ENCODE results near the gene CD164L2. TPM values are rescaled to one million over a fixed set of nuclear protein-coding genes. Genes with fewer than 3 reads are reported as not detected.
A peak's percentile ranks its signal among the peaks of the same experiment; 100 is the strongest.

The CD164L2 gene
- total RNA-seq, 1 donor from 2014 or later, result not detected

DNA sequence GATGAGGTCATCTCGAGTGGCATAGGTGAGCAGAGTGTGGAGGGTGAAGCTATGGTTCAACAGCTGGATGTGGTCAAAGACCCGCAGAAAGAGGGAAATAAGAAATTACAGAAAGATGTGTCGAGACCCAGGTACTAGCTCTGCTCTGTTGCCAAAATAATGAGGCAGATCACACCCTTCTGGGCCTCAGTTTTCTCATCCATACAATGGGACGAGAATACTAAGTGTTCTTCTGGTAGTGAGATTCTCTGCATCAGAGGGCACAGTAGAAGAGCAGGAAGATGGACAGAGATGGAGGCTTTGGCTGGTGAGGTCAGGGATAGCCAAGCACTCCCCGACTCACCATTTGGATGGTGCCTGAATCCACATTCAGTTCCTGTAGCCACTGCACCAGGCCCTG is 27.4 kb downstream of the CD164L2 start:
- H3K27me3 Mint-ChIP-seq (ENCODE audit: low read depth), result peaks cover 45% of the 10 kb centered on the region
- peaks cover 15% of the 10 kb centered on the region for H3K4me1 Mint-ChIP-seq
- no peak for DNase-seq (ENCODE audit: low read depth, low spot score)
- no peaks in the 10 kb centered on the region for H3K36me3 Mint-ChIP-seq (ENCODE audit: low read depth)
- no peak overlapping the region for H3K27ac Mint-ChIP-seq (ENCODE audit: unreplicated experiment)
- TF ChIP-seq, protein P1, sequence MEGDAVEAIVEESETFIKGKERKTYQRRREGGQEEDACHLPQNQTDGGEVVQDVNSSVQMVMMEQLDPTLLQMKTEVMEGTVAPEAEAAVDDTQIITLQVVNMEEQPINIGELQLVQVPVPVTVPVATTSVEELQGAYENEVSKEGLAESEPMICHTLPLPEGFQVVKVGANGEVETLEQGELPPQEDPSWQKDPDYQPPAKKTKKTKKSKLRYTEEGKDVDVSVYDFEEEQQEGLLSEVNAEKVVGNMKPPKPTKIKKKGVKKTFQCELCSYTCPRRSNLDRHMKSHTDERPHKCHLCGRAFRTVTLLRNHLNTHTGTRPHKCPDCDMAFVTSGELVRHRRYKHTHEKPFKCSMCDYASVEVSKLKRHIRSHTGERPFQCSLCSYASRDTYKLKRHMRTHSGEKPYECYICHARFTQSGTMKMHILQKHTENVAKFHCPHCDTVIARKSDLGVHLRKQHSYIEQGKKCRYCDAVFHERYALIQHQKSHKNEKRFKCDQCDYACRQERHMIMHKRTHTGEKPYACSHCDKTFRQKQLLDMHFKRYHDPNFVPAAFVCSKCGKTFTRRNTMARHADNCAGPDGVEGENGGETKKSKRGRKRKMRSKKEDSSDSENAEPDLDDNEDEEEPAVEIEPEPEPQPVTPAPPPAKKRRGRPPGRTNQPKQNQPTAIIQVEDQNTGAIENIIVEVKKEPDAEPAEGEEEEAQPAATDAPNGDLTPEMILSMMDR (conservative IDR thresholded peaks at IDR 0.05), result no peak
- no peak overlapping the region for H3K4me3 Mint-ChIP-seq
- H3K9me3 Mint-ChIP-seq, result no peaks in the 10 kb centered on the region

DNA sequence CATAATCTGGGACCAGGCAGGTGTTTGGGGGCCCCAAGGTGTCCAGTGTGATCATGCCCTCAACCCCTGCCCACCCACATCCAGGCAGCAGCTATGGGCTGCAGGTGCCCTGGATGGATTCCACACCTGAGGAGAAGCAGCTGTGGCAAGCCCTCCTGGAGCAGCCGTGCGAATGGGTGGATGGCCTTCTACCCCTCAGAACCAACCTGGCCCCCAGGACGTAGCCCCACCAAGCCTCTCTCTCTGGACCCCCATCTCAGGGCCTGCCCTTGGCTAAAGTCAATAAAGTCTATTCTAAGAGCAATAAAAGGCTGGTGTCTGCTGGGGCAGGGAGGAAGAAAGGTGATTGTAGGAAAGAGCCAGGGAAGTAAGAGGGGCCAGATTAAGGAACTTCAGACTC is 29.5 kb downstream of the CD164L2 start:
- DNase-seq (ENCODE audit: low read depth, low spot score), result no peak
- Mint-ChIP-seq H3K27me3 (ENCODE audit: low read depth) (peaks cover 41% of the 10 kb centered on the region), H3K4me3 (no peak overlapping the region), H3K9me3 (no peaks in the 10 kb centered on the region), H3K4me1 (peaks cover 9% of the 10 kb centered on the region), H3K36me3 (ENCODE audit: low read depth) (no peaks in the 10 kb centered on the region), H3K27ac (ENCODE audit: unreplicated experiment) (no peak overlapping the region)
- TF ChIP-seq, protein P1 (conservative IDR thresholded peaks at IDR 0.05), result no peak

DNA sequence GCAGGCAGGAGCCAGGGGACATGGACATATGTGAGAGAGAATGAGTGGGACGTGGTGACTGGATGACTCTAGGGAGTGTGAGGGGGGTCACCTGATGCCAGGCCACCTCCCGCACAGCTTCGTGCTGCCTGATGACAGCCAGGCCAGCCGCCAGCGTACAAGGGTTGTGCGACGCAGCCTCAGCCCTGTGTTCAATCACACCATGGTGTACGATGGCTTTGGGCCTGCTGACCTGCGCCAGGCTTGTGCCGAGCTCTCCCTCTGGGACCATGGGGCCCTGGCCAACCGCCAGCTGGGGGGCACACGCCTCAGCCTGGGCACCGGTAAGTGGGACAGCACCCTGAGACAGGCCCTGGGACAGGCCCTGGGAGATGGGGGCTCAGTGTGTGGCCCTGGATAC is 30.0 kb downstream of the CD164L2 start:
- TF ChIP-seq, protein P1 (conservative IDR thresholded peaks at IDR 0.05), result no peak
- peaks cover 40% of the 10 kb centered on the region for H3K27me3 Mint-ChIP-seq (ENCODE audit: low read depth)
- H3K4me3 Mint-ChIP-seq, result no peak overlapping the region
- H3K36me3 Mint-ChIP-seq (ENCODE audit: low read depth), result no peaks in the 10 kb centered on the region
- H3K9me3 Mint-ChIP-seq, result no peaks in the 10 kb centered on the region
- no peak overlapping the region for H3K27ac Mint-ChIP-seq (ENCODE audit: unreplicated experiment)
- H3K4me1 Mint-ChIP-seq, result peaks cover 9% of the 10 kb centered on the region
- no peak for DNase-seq (ENCODE audit: low read depth, low spot score)

DNA sequence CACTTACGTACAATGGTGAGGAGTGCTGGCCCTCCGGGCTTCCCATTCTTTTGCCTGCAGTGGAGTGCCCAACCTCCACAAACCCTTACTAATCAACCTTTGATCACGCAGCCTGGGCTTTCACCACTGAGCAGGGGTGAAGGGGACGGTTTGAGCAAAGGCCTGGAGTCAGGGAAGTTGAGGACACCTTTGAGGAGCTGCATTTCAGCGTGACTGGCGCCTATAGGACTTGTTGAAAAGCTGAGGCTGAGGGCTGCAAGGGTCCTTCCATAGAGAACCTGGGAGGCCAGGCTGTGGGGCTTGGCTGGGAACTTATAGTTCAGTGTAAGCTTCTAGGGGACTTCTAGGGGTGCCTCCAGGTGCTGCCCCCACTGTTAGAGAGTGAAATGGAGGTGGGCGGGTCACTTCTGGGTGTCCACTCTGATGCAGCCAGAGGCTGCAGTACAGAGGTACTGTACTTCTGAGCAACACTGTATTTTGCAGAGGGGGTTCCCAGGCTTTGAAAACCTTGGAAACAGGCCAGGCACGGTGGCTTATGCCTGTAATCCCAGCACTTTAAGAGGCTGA is 31.5 kb downstream of the CD164L2 start:
- H3K27ac Mint-ChIP-seq (ENCODE audit: unreplicated experiment), result peak overlapping the region; percentile 50
- peaks cover 41% of the 10 kb centered on the region for H3K27me3 Mint-ChIP-seq (ENCODE audit: low read depth)
- TF ChIP-seq, protein P1 (conservative IDR thresholded peaks at IDR 0.05), result no peak
- H3K9me3 Mint-ChIP-seq, result no peaks in the 10 kb centered on the region
- H3K4me1 Mint-ChIP-seq, result peaks cover 9% of the 10 kb centered on the region
- peak overlapping the region; percentile 75 for H3K4me3 Mint-ChIP-seq
- H3K36me3 Mint-ChIP-seq (ENCODE audit: low read depth), result no peaks in the 10 kb centered on the region
- no peak for DNase-seq (ENCODE audit: low read depth, low spot score)

DNA sequence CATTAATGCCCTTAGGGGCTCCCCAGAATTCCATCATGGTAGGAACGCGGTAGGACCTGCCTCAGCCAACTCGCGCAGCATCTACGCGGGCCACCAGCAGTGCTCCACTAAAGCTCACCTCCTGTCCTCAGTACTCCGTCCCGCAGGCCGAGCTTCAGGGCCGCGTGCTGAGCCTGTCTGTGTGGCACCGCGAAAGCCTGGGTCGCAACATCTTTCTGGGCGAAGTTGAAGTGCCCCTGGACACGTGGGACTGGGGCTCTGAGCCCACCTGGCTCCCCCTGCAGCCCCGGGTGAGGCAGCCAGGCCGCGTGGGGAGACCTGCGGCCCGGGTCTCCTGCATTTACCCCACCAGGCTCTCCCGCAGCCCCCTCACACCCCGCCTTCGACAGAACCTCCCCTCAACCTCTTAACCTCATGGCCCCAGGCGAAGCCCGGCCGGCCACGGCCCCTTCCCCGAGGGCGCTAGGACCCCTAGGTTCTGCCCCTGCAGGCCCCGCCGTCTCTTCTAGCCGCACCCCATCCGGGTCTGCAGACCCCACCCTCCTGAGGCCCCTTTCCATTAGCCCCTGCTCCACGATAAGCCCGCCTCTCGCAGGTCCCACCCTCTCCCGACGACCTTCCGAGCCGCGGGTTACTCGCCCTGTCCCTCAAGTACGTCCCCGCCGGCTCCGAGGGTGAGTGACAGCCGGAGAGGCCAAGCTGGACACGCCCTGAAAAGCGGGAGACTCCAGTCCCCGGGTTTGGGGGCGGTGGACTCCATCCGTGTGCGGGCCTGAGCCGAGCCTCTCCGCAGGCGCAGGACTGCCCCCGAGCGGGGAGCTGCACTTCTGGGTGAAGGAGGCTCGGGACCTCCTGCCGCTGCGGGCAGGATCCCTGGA is 32.2 kb downstream of the CD164L2 start:
- no peaks in the 10 kb centered on the region for H3K9me3 Mint-ChIP-seq
- H3K4me3 Mint-ChIP-seq, result peak overlapping the region; percentile 75
- TF ChIP-seq, protein P1 (conservative IDR thresholded peaks at IDR 0.05), result no peak
- H3K27me3 Mint-ChIP-seq (ENCODE audit: low read depth), result peaks cover 46% of the 10 kb centered on the region
- peaks cover 9% of the 10 kb centered on the region for H3K4me1 Mint-ChIP-seq
- H3K36me3 Mint-ChIP-seq (ENCODE audit: low read depth), result no peaks in the 10 kb centered on the region
- H3K27ac Mint-ChIP-seq (ENCODE audit: unreplicated experiment), result no peak overlapping the region
- peak; percentile 65 for DNase-seq (ENCODE audit: low read depth, low spot score)

Data from neural crest cell (in vitro differentiated cells).